Measurements from ENCODE around the gene SLC7A14. TPM values are rescaled to one million over a fixed set of nuclear protein-coding genes. Genes with fewer than 3 reads are reported as not detected.
A peak's percentile ranks its signal among the peaks of the same experiment; 100 is the strongest.

Gene SLC7A14
- total RNA-seq, 2 experiments from 2014 or later, result not detected

DNA sequence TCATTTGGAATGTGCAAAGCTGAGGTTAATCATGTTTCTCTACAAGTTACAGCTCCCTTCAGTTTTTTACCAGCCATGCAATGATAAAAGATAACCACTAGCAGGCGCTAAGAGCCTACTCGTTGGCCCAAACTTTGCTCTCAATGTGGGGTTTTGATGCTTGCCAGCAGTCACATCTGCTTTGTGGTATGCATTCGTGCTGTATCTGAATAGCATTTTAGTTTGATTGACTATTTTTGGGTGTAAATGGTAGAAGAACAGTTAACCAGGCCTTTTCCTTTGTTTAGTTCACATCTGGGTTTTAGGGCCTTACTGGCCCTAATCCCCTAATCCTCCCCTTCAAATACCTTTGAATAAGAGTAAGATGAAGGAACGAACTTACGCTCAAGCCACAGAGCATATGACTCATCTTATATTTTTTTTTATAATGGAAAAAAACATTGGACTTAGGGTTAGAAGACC is 171.6 kb downstream of the SLC7A14 start:
- no peaks in the 10 kb centered on the region for H3K4me1 ChIP-seq (ENCODE audit: insufficient read depth, low read length, poor library complexity, severe bottlenecking)
- H3K9me3 ChIP-seq (ENCODE audit: low read length), result no peaks in the 10 kb centered on the region
- H3K36me3 ChIP-seq (ENCODE audit: insufficient read depth, low read length), result no peaks in the 10 kb centered on the region
- H3K9me2 ChIP-seq (ENCODE audit: insufficient read depth, low read length), result no peaks in the 10 kb centered on the region
- no peak for TF ChIP-seq EZH2phosphoT487 (IDR thresholded peaks at IDR 0.05; ENCODE audit: borderline replicate concordance, low read depth, low read length)
- TF ChIP-seq, protein P1, sequence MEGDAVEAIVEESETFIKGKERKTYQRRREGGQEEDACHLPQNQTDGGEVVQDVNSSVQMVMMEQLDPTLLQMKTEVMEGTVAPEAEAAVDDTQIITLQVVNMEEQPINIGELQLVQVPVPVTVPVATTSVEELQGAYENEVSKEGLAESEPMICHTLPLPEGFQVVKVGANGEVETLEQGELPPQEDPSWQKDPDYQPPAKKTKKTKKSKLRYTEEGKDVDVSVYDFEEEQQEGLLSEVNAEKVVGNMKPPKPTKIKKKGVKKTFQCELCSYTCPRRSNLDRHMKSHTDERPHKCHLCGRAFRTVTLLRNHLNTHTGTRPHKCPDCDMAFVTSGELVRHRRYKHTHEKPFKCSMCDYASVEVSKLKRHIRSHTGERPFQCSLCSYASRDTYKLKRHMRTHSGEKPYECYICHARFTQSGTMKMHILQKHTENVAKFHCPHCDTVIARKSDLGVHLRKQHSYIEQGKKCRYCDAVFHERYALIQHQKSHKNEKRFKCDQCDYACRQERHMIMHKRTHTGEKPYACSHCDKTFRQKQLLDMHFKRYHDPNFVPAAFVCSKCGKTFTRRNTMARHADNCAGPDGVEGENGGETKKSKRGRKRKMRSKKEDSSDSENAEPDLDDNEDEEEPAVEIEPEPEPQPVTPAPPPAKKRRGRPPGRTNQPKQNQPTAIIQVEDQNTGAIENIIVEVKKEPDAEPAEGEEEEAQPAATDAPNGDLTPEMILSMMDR (conservative IDR thresholded peaks at IDR 0.05; ENCODE audit: low read length), result peak; percentile 99
- no peak overlapping the region for H3K27ac ChIP-seq (ENCODE audit: low read depth, low read length, poor library complexity, severe bottlenecking)
- intact Hi-C loops (cut with micrococcal nuclease; ENCODE audit: unreplicated experiment), result loop anchor here (1.0 to 5.0 kb wide), 3 partner anchors 276 to 552 kb away; no protein-coding TSS in a partner anchor
- no peaks in the 10 kb centered on the region for H4K20me1 ChIP-seq (ENCODE audit: insufficient read depth, low read length)
- no peaks in the 10 kb centered on the region for H3K79me2 ChIP-seq (ENCODE audit: insufficient read depth, low read depth, low read length)
- BruUV-seq (replicated peaks), result no TSS peak
- POLR2A ChIA-PET, result interaction anchor here (0.7 to 2.8 kb wide), 4 partner anchors 10 to 397 kb away, joined by 3 to 11 read pairs (median 3); no protein-coding TSS in a partner anchor
- no peak overlapping the region for H3K4me2 ChIP-seq (ENCODE audit: low read length)
- no peak overlapping the region for H2AFZ ChIP-seq (ENCODE audit: low read length)
- DNase-seq (ENCODE audit: low spot score), result peak; percentile 73
- H3K4me3 ChIP-seq (ENCODE audit: low read depth, low read length, poor library complexity, severe bottlenecking), result no peak overlapping the region
- CTCF ChIA-PET (ENCODE audit: unreplicated experiment), result interaction anchor here (1.5 to 2.7 kb wide), 3 partner anchors 99 to 397 kb away, joined by 3 to 23 read pairs (median 4); no protein-coding TSS in a partner anchor

DNA sequence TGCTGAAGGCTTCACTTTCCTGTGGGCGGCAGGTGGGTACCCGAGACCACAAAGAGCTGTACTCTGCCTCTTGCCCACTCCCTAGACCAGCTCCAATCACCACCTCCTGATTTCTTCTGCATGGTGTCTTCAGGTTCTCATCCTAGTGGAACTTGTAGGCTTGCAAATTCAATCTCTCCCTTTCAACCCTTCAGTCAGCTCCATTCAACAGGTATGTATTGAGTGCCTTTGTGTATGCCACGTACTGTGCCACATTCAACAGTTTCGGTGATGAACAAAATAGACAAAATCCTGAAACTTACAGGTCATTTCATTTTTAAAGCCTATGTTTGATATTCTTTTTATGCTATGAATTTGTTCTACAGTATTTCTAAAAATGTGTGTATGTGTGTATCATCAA is 172.6 kb downstream of the SLC7A14 start:
- Histone ChIP-seq H2AFZ (ENCODE audit: low read length) (no peak overlapping the region), H3K9me3 (ENCODE audit: low read length) (no peaks in the 10 kb centered on the region), H3K9me2 (ENCODE audit: insufficient read depth, low read length) (no peaks in the 10 kb centered on the region), H3K36me3 (ENCODE audit: insufficient read depth, low read length) (no peaks in the 10 kb centered on the region), H3K4me1 (ENCODE audit: insufficient read depth, low read length, poor library complexity, severe bottlenecking) (no peaks in the 10 kb centered on the region), H3K27ac (ENCODE audit: low read depth, low read length, poor library complexity, severe bottlenecking) (no peak overlapping the region), H3K79me2 (ENCODE audit: insufficient read depth, low read depth, low read length) (no peaks in the 10 kb centered on the region), H4K20me1 (ENCODE audit: insufficient read depth, low read length) (no peaks in the 10 kb centered on the region), H3K4me2 (ENCODE audit: low read length) (no peak overlapping the region), H3K4me3 (ENCODE audit: low read depth, low read length, poor library complexity, severe bottlenecking) (no peak overlapping the region)
- CTCF ChIA-PET (ENCODE audit: unreplicated experiment), result interaction anchor here (1.5 to 2.7 kb wide), 3 partner anchors 98 to 398 kb away, joined by 3 to 23 read pairs (median 4); no protein-coding TSS in a partner anchor
- BruUV-seq (replicated peaks), result no TSS peak
- TF ChIP-seq, protein P1 (conservative IDR thresholded peaks at IDR 0.05; ENCODE audit: low read length), result no peak
- no peak for TF ChIP-seq EZH2phosphoT487 (IDR thresholded peaks at IDR 0.05; ENCODE audit: borderline replicate concordance, low read depth, low read length)
- intact Hi-C loops (cut with micrococcal nuclease; ENCODE audit: unreplicated experiment), result loop anchor here (5.0 kb wide), 1 partner anchor 551 kb away; no protein-coding TSS in a partner anchor
- no peak for DNase-seq (ENCODE audit: low spot score)
- POLR2A ChIA-PET, result interaction anchor here (0.7 to 2.8 kb wide), 3 partner anchors 95 to 398 kb away, joined by 3 to 11 read pairs (median 3); no protein-coding TSS in a partner anchor
